ENCODE results near the gene PBX1.

GRCh38 chr1:164796916-164797315 lies 237.9 kb downstream of the PBX1 start:
- TF ChIP-seq CTCF (conservative IDR thresholded peaks at IDR 0.05; ENCODE audit: low read depth, low read length), result no peak
- TF ChIP-seq EZH2 (IDR thresholded peaks at IDR 0.05; ENCODE audit: low read length, unreplicated experiment), result no peak
